ENCODE results near the gene SEPTIN8. TPM values are rescaled to one million over a fixed set of nuclear protein-coding genes. Genes with fewer than 3 reads are reported as not detected.

SEPTIN8 gene
- total and polyA plus RNA-seq, 2 of the 13 experiments (the other 11 are each of a cell fraction or from before 2014, with no cell fraction given), result 41.4 to 49.9 TPM

GRCh38 chr5:132750471-132751230 lies 26.4 kb downstream of the SEPTIN8 start:
- DNase-seq (ENCODE audit: low spot score) (no peak), ATAC-seq (no peak), FAIRE-seq (no peak)
- Histone ChIP-seq H4K20me1 (ENCODE audit: insufficient read depth, low read length) (no peaks in the 10 kb centered on the region), H3K4me3 (replicated peaks in 1 of 3; ENCODE audit: insufficient read depth in 1 of 3, low read depth in 2 of 3, low read length in 3 of 3) (no peak overlapping the region), H2AFZ (ENCODE audit: low read length) (no peak overlapping the region), H3K9ac (ENCODE audit: insufficient read depth, low read depth, low read length) (no peak overlapping the region), H3K4me1 (ENCODE audit: insufficient read depth, low read length) (no peaks in the 10 kb centered on the region; the same call in 1 of the 2 replicates), H3K9me3 (ENCODE audit: low read length) (no peaks in the 10 kb centered on the region), H3K27me3 (ENCODE audit: control insufficient read depth in 1 of 2, insufficient read depth in 2 of 2, low read length in 2 of 2) (no peaks in the 10 kb centered on the region), H3K4me2 (ENCODE audit: low read depth, low read length) (no peak overlapping the region), H3K79me2 (ENCODE audit: insufficient read depth, low read length) (no peaks in the 10 kb centered on the region), H3K36me3 (replicated peaks in 1 of 2; ENCODE audit: control insufficient read depth in 1 of 2, insufficient read depth in 2 of 2, low read length in 2 of 2) (no peaks in the 10 kb centered on the region), H3K27ac (ENCODE audit: extremely low read length, insufficient read depth, low read length) (no peak overlapping the region)
- 66% methylated on average over 10 of the region's 10 CpGs for WGBS (ENCODE audit: low lambda C conversion rate)
- ChIA-PET POLR2A (interaction anchor here (1.8 kb wide), 1 partner anchor 57 kb away, joined by 3 read pairs; no protein-coding TSS in a partner anchor), CTCF (ENCODE audit: low intra/inter-chr PET ratio, low total read pairs) (no interaction called here)
- intact Hi-C loops (cut with micrococcal nuclease; ENCODE audit: unreplicated experiment) (no loop called here), in situ Hi-C loops (cut with HindIII; ENCODE audit: extremely low pct_ligation_motif_present, low pct_unique_long_range_greater_than_20kb) (no loop called here)
- TF ChIP-seq PAX8 (CRISPR knock-in tag; IDR thresholded peaks at IDR 0.05; ENCODE audit: borderline replicate concordance) (no peak), ATF7 (IDR thresholded peaks at IDR 0.05) (no peak), ATF7 (CRISPR knock-in tag; IDR thresholded peaks at IDR 0.05) (no peak), TEAD3 (CRISPR knock-in tag; optimal IDR thresholded peaks at IDR 0.05; ENCODE audit: borderline replicate concordance) (no peak)
- BruUV-seq (replicated peaks), result no TSS peak

- FAIRE-seq, result no peak
- no TSS peak for BruUV-seq (replicated peaks)
These were observed 27.5 kb downstream of the SEPTIN8 start for GRCh38 chr5:132749506-132749905.

More at GRCh38 chr5:132749506-132749905, 27.5 kb downstream of the SEPTIN8 start:
- no peak overlapping the region for H3K27ac ChIP-seq (ENCODE audit: extremely low read length, insufficient read depth, low read length)
- 86% methylated on average over 1 of the region's 2 CpGs for WGBS (ENCODE audit: low lambda C conversion rate)
- no peaks in the 10 kb centered on the region for H3K36me3 ChIP-seq (replicated peaks in 1 of 2; ENCODE audit: control insufficient read depth in 1 of 2, insufficient read depth in 2 of 2, low read length in 2 of 2)
- in situ Hi-C loops (cut with HindIII; ENCODE audit: extremely low pct_ligation_motif_present, low pct_unique_long_range_greater_than_20kb), result loop anchor here (10.0 kb wide), 1 partner anchor 135 kb away; no protein-coding TSS in a partner anchor
- intact Hi-C loops (cut with micrococcal nuclease; ENCODE audit: unreplicated experiment), result no loop called here
- no peaks in the 10 kb centered on the region; the same call in 1 of the 2 replicates for H3K4me1 ChIP-seq (ENCODE audit: insufficient read depth, low read length)
- no peak overlapping the region for H3K4me2 ChIP-seq (ENCODE audit: low read depth, low read length)
- ATAC-seq (no peak), DNase-seq (ENCODE audit: low spot score) (no peak)
- H3K27me3 ChIP-seq (ENCODE audit: control insufficient read depth in 1 of 2, insufficient read depth in 2 of 2, low read length in 2 of 2), result no peaks in the 10 kb centered on the region
- H2AFZ ChIP-seq (ENCODE audit: low read length), result no peak overlapping the region
- H3K4me3 ChIP-seq (replicated peaks in 1 of 3; ENCODE audit: insufficient read depth in 1 of 3, low read depth in 2 of 3, low read length in 3 of 3), result no peak overlapping the region
- TF ChIP-seq ZSCAN25 (CRISPR knock-in tag; IDR thresholded peaks at IDR 0.05), result no peak
- TF ChIP-seq MNT (IDR thresholded peaks at IDR 0.05), result no peak
- no peak for TF ChIP-seq RCOR2 (CRISPR knock-in tag; IDR thresholded peaks at IDR 0.05)
- POLR2A ChIA-PET, result no interaction called here
- CTCF ChIA-PET (ENCODE audit: low intra/inter-chr PET ratio, low total read pairs), result no interaction called here
- no peak overlapping the region for H3K9ac ChIP-seq (ENCODE audit: insufficient read depth, low read depth, low read length)
- no peaks in the 10 kb centered on the region for H3K9me3 ChIP-seq (ENCODE audit: low read length)
- H3K79me2 ChIP-seq (ENCODE audit: insufficient read depth, low read length), result no peaks in the 10 kb centered on the region
- no peaks in the 10 kb centered on the region for H4K20me1 ChIP-seq (ENCODE audit: insufficient read depth, low read length)

Data from HepG2 (cell line).